HG02938 (cell line): ENCODE results near the gene NRG2.

ENCODE experiments used
- ATAC-seq: cut with Tn5 transposase; IDR thresholded peaks from one replicate; pipeline ENCODE4 v1.9.1; 2021; ENCODE audit warnings: mild to moderate bottlenecking, moderate library complexity; ENCODE audit not compliant: unreplicated experiment

The NRG2 gene

GRCh38 chr5:139844472-139845145 is 198.5 kb downstream of the NRG2 start:
- peak; percentile 49 for ATAC-seq

GRCh38 chr5:139843991-139844390 is 199.1 kb downstream of the NRG2 start:
- ATAC-seq: no peak

DNA sequence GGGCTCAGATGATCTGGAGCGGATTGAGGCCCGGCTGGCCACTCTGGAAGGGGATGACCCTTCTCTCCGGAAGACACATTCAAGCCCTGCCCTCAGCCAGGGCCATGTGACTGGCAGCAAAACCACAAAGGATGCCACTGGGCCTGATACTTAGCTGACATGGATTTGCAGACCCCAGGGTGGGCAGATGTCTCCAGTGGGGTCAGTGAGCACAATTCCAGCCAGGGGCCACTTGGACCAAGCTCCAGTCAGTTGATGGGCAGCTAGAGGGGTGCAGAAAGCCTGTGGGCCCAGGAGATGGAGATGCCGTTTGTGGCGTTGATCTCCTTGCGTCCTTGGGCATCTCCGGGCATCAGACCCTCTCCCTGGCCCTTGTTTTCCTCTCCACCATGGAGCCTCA is 200.8 kb downstream of the NRG2 start:
- ATAC-seq: no peak

- ATAC-seq: no peak
Observed at GRCh38 chr5:139841549-139841948, 201.6 kb downstream of the NRG2 start.

GRCh38 chr5:139839918-139840317 is 203.2 kb downstream of the NRG2 start:
- no peak for ATAC-seq

DNA sequence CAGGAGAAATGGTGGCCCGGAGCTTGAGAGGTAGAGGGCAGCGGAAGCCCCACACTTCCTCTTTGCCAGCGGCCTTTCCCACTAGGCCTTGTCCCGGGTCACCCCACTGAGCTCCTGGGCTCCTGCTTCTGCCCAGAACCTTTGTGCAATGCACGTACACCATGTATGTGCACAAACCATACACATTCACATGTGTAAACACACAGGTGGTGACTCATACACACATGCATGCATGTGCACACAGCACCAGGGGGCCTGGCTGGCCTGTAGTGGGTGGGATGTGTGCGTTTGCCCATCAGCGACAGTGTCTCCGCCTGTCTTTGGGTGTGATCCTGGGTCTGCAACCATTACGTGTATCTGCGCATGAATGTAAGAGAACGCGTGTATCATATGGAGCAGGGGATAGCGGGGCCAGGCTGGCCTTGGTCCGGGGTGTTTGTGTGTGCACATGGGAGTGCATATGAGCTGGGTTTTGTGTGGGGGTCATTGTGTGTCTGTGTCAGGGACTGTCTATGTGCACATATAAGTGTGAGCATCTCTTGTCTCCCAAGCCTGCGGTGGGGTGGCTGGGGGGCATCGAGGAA is 203.8 kb downstream of the NRG2 start:
- ATAC-seq: no peak

DNA sequence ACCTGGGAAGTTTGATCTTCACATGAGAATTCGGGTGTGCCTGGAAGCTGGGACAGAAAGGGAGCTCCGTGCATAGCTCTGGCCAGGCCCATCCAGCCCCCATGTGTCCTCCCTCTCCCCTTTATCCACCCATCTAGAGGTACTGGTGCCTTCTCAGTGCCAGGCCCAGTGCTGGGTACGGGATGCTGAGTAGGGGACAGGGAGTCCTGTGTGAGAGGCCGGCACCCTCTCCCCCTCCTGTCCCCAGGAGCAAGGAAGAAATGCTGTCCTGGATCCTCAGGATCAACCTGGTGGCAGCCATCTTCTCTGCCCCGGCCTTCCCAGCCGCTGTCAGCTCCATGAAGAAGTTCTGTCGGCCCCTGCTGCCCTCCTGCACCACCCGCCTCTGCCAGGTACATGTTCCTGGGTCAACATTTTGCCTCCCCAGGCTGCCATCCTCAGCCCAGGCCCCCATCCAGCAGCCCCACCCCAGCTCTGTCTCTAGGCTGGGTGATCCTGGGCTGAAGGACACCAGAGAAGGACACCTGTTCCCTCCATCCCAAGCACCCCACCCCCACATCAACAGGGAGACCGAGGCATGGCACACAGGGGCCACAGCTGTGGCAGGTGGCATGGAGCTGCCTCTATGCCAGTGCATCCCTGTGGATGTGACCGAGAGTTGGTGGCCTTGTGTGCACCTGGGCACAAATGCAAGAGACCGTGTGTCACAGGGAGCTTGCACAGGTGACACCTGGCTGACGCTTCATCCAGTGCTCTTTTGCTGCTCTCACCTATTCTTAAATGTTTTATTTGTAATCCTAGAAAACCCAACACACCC is 204.5 kb downstream of the NRG2 start:
- ATAC-seq: no peak

GRCh38 chr5:139837711-139838380 is 205.3 kb downstream of the NRG2 start:
- ATAC-seq: no peak

DNA sequence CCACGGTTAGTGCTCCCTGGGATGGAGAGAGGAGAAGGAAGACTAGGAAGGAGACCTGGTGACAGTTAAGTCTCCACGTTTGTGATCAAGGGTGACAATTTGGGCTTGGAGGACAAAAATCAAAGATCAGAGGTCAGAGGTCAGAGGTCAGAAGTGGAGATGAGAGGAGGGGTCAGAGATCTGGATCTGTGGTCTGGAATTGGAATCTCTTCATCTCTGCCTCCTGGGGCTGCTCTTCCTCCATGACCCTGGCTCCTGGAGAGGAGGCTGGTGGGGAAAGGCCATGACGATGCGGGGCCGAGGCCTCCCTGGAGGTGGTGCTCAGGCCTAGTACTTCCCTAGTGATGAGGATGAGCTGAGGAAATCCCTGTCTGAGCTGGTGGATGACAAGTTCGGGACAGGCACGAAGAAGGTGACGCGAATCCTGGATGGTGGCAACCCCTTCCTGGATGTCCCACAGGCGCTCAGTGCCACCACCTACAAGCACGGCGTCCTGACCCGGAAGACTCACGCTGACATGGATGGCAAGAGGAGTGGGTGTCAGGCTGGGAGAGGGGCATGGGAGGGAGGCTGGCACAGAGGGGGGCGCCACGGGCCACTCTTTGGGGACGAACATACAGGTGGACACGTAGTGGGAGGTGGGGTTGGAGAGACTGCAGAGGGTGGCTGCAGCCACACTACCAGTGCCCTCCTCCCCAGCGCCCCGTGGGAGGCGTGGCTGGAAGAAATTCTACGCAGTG is 206.5 kb downstream of the NRG2 start:
- ATAC-seq: no peak

DNA sequence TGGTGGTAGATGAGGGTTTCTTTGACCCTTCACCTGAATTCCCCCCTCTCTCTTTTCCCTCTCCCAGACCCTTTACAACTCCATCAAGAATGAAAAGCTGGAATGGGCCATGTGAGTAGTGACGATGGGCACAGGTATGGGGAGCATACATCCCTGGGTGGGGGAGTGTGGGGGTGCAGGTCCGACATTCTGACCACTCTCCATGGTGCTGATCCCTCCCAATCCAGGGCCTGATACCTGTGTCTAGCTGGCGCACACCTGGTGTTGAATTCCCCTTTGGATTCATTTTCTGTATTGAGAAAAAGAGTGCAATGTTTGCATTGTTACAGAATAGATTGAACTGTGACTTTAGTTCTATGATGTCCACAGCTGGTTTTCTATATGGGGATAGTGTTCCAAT is 207.4 kb downstream of the NRG2 start:
- no peak for ATAC-seq

GRCh38 chr5:139833525-139833924 is 209.6 kb downstream of the NRG2 start:
- ATAC-seq: no peak

DNA sequence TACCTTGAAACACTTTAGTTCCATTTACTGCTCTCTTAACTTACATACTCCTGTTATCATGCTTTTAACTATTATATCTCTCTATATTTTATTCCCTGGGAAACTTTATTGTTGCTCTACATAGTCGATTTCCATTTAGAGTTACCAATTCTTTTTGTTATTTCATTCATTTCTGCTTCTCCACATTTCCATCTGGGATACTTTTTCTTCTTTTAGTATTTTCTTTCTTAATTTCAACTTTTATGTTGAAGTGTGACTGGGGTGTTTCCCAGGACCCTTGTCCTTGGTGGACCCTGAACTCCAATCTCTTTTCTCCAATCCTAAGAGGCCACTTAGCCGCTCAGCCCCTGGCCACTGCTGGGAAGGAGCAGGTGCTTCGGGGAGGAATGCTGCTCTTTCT is 211.5 kb downstream of the NRG2 start:
- no peak for ATAC-seq

DNA sequence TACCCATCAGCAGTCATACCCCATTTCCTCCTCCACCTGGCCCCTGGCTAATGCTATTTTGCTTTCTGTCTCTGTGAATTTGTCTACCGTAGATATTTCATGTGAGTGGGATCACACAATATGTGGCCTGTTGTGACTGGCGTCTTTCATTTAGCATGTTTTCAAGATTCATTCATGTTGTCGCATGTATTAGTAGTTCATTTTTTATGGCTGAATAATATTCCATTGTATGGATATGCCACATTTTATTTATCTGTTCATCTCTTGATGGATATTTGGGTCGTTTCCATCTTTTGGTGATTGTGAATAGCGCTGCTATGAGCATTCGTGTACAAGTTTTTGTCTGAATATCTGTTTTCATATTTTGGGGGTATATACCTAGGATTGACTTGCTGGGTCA is 213.6 kb downstream of the NRG2 start:
- ATAC-seq: no peak

DNA sequence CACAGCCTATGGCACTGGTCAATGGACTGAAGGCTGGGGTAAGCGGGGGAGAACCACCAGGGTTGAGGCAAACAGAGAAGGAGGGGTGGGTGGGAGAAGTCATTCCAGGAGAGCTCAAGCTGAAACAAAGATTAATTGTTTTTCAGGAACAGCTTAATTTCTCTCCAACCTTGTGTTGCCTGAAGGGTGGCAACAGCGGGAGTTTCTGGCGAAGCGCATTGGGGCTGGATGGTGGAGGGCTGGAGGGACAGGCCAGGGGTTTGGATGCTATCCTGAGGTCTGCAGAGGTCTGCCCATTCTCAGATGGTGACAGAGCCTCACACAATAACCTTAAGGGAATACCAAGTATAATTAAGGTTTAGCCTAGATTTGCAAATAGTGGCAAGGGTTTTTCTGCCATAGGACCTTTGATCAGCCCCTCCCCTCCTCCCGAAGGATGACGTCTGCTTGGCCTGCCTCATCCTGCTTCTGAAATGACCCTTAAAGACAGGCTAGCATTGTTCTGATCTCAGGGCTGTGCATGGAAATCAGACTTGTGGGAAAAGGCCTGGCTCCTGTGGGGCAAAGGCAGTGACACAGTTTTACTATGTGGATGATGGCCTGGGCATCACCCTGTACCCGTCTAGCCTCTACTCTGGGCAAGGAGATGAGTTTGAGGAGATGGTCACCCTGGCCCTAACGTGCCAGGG is 214.7 kb downstream of the NRG2 start:
- no peak for ATAC-seq

GRCh38 chr5:139825690-139826089 is 217.4 kb downstream of the NRG2 start:
- ATAC-seq: no peak

GRCh38 chr5:139823757-139824355 is 219.2 kb downstream of the NRG2 start:
- ATAC-seq: no peak

- no peak for ATAC-seq
Observed at GRCh38 chr5:139822553-139823425, 220.3 kb downstream of the NRG2 start.

- no peak for ATAC-seq
Observed at GRCh38 chr5:139821806-139822552, 221.1 kb downstream of the NRG2 start.
